H1 (cell line): ENCODE results near the gene WWC1. TPM values are rescaled to one million over a fixed set of nuclear protein-coding genes. Genes with fewer than 3 reads are reported as not detected.

Source experiments
- CTCF ChIA-PET: fragments of 300-600 bp; sonication (Branson Sonifier 250); formaldehyde crosslinking; loops from one replicate; lab custom pipeline; 2021; ENCODE audit not compliant: partially characterized antibody; lab: Charles Lee
- POLR2A ChIA-PET: fragments of 300-600 bp; sonication (Branson Sonifier 250); formaldehyde crosslinking; loops from one replicate; lab custom pipeline; 2021; ENCODE audit warnings: inconsistent platforms; ENCODE audit not compliant: partially characterized antibody; lab: Charles Lee
- DNase-seq, 2 experiments: peaks; one replicate each; pipeline versions ENCODE4 v3.0.0 to v3.0.0-alpha.2; 2010 to 2022; ENCODE audit warnings: low spot score in 2 of 2, low read depth in 1 of 2, mixed read lengths in 1 of 2
- FAIRE-seq: peaks from 2 replicates; lab custom pipeline; 2011; peaks lifted over from hg19 to GRCh38; lab: Jason Lieb, UNC
- H2AFZ ChIP-seq: 2 replicates; pipeline ENCODE4 v1.8.1; 2012; ENCODE audit warnings: low read length, inconsistent platforms
- H2AK5ac ChIP-seq: 2 replicates; pipeline ENCODE4 v1.6.1; 2013; ENCODE audit warnings: low read depth, low read length
- H2BK120ac ChIP-seq: replicated peaks from 2 replicates; pipeline ENCODE3; 2013; ENCODE audit warnings: low read depth, low read length, inconsistent platforms
- H2BK12ac ChIP-seq: 2 replicates; pipeline ENCODE4 v1.6.1; 2013; ENCODE audit warnings: low read depth, low read length
- H2BK15ac ChIP-seq: 2 replicates; pipeline ENCODE4 v1.6.1; 2013; ENCODE audit warnings: low read length
- H2BK20ac ChIP-seq: 2 replicates; pipeline ENCODE4 v1.6.1; 2013; ENCODE audit warnings: low read length
- H2BK5ac ChIP-seq: 2 replicates; pipeline ENCODE4 v1.6.1; 2013; ENCODE audit warnings: low read depth, low read length
- H3K14ac ChIP-seq: 2 replicates; pipeline ENCODE4 v1.6.1; 2013; ENCODE audit warnings: inconsistent platforms; ENCODE audit not compliant: insufficient read length
- H3K18ac ChIP-seq: 2 replicates; pipeline ENCODE4 v1.6.1; 2013; ENCODE audit warnings: low read length; ENCODE audit errors: extremely low read depth
- H3K23ac ChIP-seq: 2 replicates; pipeline ENCODE4 v1.6.1; 2013; ENCODE audit warnings: inconsistent platforms; ENCODE audit not compliant: insufficient read length
- H3K23me2 ChIP-seq: 2 replicates; pipeline ENCODE4 v1.6.1; 2013; ENCODE audit warnings: low read depth, low read length
- H3K27ac ChIP-seq: 2 replicates; pipeline ENCODE4 v1.6.1; 2011; ENCODE audit warnings: low read depth, low read length, inconsistent platforms
- H3K27me3 ChIP-seq, 4 experiments: replicated peaks in 1 of 4; 1 replicate in 1 of 4; 2 replicates in 3 of 4; pipeline versions ENCODE4 v1.6.1 to v1.8.1; 2011 to 2013; ENCODE audit warnings: low read length in 3 of 4, mild to moderate bottlenecking in 3 of 4, inconsistent platforms in 2 of 4, mixed read lengths in 2 of 4, moderate library complexity in 1 of 4; ENCODE audit not compliant: control insufficient read depth in 3 of 4, insufficient read depth in 3 of 4; ENCODE audit errors: extremely low read depth in 1 of 4
- H3K36me3 ChIP-seq, 4 experiments: 2 replicates each; pipeline versions ENCODE4 v1.6.1 to v1.8.1; 2011 to 2013; ENCODE audit warnings: mild to moderate bottlenecking in 4 of 4, low read length in 3 of 4, moderate library complexity in 2 of 4, control low read depth in 1 of 4, inconsistent platforms in 1 of 4; ENCODE audit not compliant: insufficient read depth in 4 of 4, control insufficient read depth in 2 of 4
- H3K4ac ChIP-seq: replicated peaks from 2 replicates; pipeline ENCODE3; 2013; ENCODE audit warnings: low read length, low read depth, mixed read lengths, inconsistent platforms; ENCODE audit not compliant: insufficient read length
- H3K4me1 ChIP-seq, 4 experiments: replicated peaks in 1 of 4; 1 replicate in 1 of 4; 2 replicates in 3 of 4; pipeline versions ENCODE4 v1.6.1 to v1.8.1; 2011 to 2013; ENCODE audit warnings: low read length in 3 of 4, inconsistent platforms in 2 of 4, mixed read lengths in 1 of 4; ENCODE audit not compliant: insufficient read depth in 4 of 4, control insufficient read depth in 3 of 4
- H3K4me2 ChIP-seq, 2 experiments: 2 replicates each; pipeline versions ENCODE4 v1.6.1 to v1.8.1; 2011 to 2013; ENCODE audit warnings: low read depth in 2 of 2, low read length in 2 of 2, control low read depth in 1 of 2, inconsistent platforms in 1 of 2, mild to moderate bottlenecking in 1 of 2; ENCODE audit not compliant: insufficient read depth in 1 of 2
- H3K4me3 ChIP-seq, 4 experiments: fragments of 200-600, 300-600 bp in 1 of 4; sonication (generic), shearing (Covaris generic), sonication (Bioruptor Twin) in 1 of 4; 2 replicates each; pipeline versions ENCODE4 v1.5.1 to v1.8.1; 2011 to 2016; ENCODE audit warnings: low read length in 4 of 4, low read depth in 3 of 4, control low read depth in 2 of 4, inconsistent platforms in 2 of 4, mild to moderate bottlenecking in 2 of 4, mixed read lengths in 1 of 4, moderate library complexity in 1 of 4; ENCODE audit not compliant: insufficient read depth in 2 of 4; ENCODE audit errors: extremely low read depth in 1 of 4
- H3K56ac ChIP-seq: replicated peaks from 2 replicates; pipeline ENCODE3; 2013; ENCODE audit warnings: low read depth, mild to moderate bottlenecking, mixed read lengths, low read length, inconsistent platforms; ENCODE audit not compliant: insufficient read length
- H3K79me1 ChIP-seq: 2 replicates; pipeline ENCODE4 v1.6.1; 2013; ENCODE audit warnings: low read depth, low read length, control low read depth
- H3K79me2 ChIP-seq, 2 experiments: 2 replicates each; pipeline versions ENCODE4 v1.6.1 to v1.8.1; 2012 to 2013; ENCODE audit warnings: low read length in 2 of 2, mild to moderate bottlenecking in 2 of 2, inconsistent platforms in 1 of 2; ENCODE audit not compliant: insufficient read depth in 2 of 2, control insufficient read depth in 1 of 2
- H3K9ac ChIP-seq, 4 experiments: replicated peaks in 1 of 4; 1 replicate in 1 of 4; 2 replicates in 3 of 4; pipeline versions ENCODE4 v1.6.1 to v1.8.1; 2011 to 2013; ENCODE audit warnings: low read depth in 3 of 4, low read length in 3 of 4, control low read depth in 2 of 4, mild to moderate bottlenecking in 2 of 4, moderate library complexity in 2 of 4, inconsistent platforms in 1 of 4; ENCODE audit errors: extremely low read depth in 1 of 4
- H3K9me3 ChIP-seq, 2 experiments: 2 replicates each; pipeline versions ENCODE4 v1.6.1 to v1.8.1; 2012 to 2013; ENCODE audit warnings: mild to moderate bottlenecking in 2 of 2, moderate library complexity in 2 of 2, control low read depth in 1 of 2, inconsistent platforms in 1 of 2, low read depth in 1 of 2, low read length in 1 of 2, mixed read lengths in 1 of 2; ENCODE audit not compliant: insufficient read depth in 2 of 2
- H4K20me1 ChIP-seq, 2 experiments: replicated peaks in 1 of 2; 2 replicates each; pipeline versions ENCODE3 to v1.8.1; 2011 to 2013; ENCODE audit warnings: inconsistent platforms in 2 of 2, low read length in 2 of 2, mild to moderate bottlenecking in 1 of 2; ENCODE audit not compliant: insufficient read depth in 2 of 2, control insufficient read depth in 1 of 2
- H4K5ac ChIP-seq: 2 replicates; pipeline ENCODE4 v1.6.1; 2013; ENCODE audit warnings: low read length, low read depth, mixed read lengths, inconsistent platforms; ENCODE audit not compliant: insufficient read length
- H4K8ac ChIP-seq: 2 replicates; pipeline ENCODE4 v1.8.0; 2013; ENCODE audit warnings: mild to moderate bottlenecking, moderate library complexity, low read length, inconsistent platforms; ENCODE audit not compliant: insufficient read depth; ENCODE audit errors: extremely low read depth
- H4K91ac ChIP-seq: replicated peaks from 2 replicates; pipeline ENCODE3; 2013; ENCODE audit warnings: low read length, mixed read lengths, inconsistent platforms; ENCODE audit not compliant: insufficient read length
- BACH1 ChIP-seq: IDR thresholded peaks from 2 replicates; pipeline ENCODE4 v1.6.1; 2012; ENCODE audit warnings: low read length, improper control_type of control experiment
- BRCA1 ChIP-seq: IDR thresholded peaks from 2 replicates; pipeline ENCODE4 v1.6.1; 2012; ENCODE audit warnings: low read depth, low read length, improper control_type of control experiment
- CTCF ChIP-seq, 3 experiments: IDR thresholded peaks; 1 replicate in 2 of 3; 2 replicates in 1 of 3; pipeline versions ENCODE4 v1.5.1 to v1.6.1; 2011; ENCODE audit warnings: low read length in 3 of 3, mild to moderate bottlenecking in 3 of 3, inconsistent platforms in 2 of 3, low read depth in 1 of 3, moderate library complexity in 1 of 3; ENCODE audit not compliant: insufficient read depth in 1 of 3; ENCODE audit errors: control extremely low read depth in 1 of 3
- SIX5 ChIP-seq: IDR thresholded peaks from 2 replicates; pipeline ENCODE4 v1.6.1; 2011; ENCODE audit warnings: mild to moderate bottlenecking, low read depth, low read length
- SP4 ChIP-seq: IDR thresholded peaks from 2 replicates; pipeline ENCODE4 v1.6.1; 2012; ENCODE audit warnings: low read length, inconsistent platforms
- WGBS, 2 experiments: shearing (Covaris generic) in 1 of 2; methylation state at CpG; one replicate each; pipeline versions ENCODE4 v1.1.6 to v1.1.7; 2013 to 2015; ENCODE audit warnings: low lambda C conversion rate in 2 of 2, mixed read lengths in 2 of 2, inconsistent platforms in 1 of 2, low coverage in 1 of 2, missing lambda C conversion rate in 1 of 2; ENCODE audit not compliant: insufficient replicate concordance in 2 of 2, insufficient coverage in 1 of 2, insufficient read length in 1 of 2; ENCODE audit errors: extremely low coverage in 1 of 2, missing lambda C conversion rate in 1 of 2; 5-methylcytosine and 5-hydroxymethylcytosine counted together
- polyA plus RNA-seq, 7 experiments: library from polyadenylated mRNA; depleted of rRNA in 3 of 7; stranded (reverse) in 5 of 7; unstranded in 2 of 7; fragments of >200 nt in 5 of 7; fragments of 200-250 nt in 2 of 7; gene quantifications; 1 replicate in 5 of 7; 2 replicates in 1 of 7; 4 replicates in 1 of 7; pipeline versions ENCODE4 v1.2.1 to v1.2.3, GENCODE V29; 2011 to 2013; ENCODE audit warnings: missing spikeins in 2 of 7, mixed read lengths in 2 of 7
- total RNA-seq: library from RNA; stranded (reverse); fragmentation: NEBNext Ultra II Directional; extraction: Animal tissue kit (Norgen Biotek cat#: 25700); gene quantifications from 2 replicates; pipeline ENCODE4 v1.2.1, GENCODE V29; 2021

The WWC1 gene
- total and polyA plus RNA-seq, 2 of the 8 experiments (the other 6 are each of a cell fraction or from before 2014, with no cell fraction given), result 16.4 to 41.1 TPM

- Histone ChIP-seq H2AK5ac (no peak overlapping the region), H3K36me3 (no peaks in the 10 kb centered on the region), H4K8ac (no peak overlapping the region), H3K56ac (no peak overlapping the region), H3K4me2 (no peak overlapping the region), H3K14ac (no peak overlapping the region), H4K5ac (no peak overlapping the region), H2BK15ac (no peak overlapping the region), H3K27ac (no peak overlapping the region), H3K27me3 (no peaks in the 10 kb centered on the region), H3K18ac (no peak overlapping the region), H3K4me1 (peaks cover 3 to 28% (median 14%) of the 10 kb centered on the region in 4 experiments; a peak in 5 of 7 replicates), H2BK5ac (no peak overlapping the region), H3K23ac (no peak overlapping the region), H2AFZ (no peak overlapping the region), H3K9me3 (no peaks in the 10 kb centered on the region), H3K23me2 (no peaks in the 10 kb centered on the region), H3K79me2 (peaks cover 0 to 55% of the 10 kb centered on the region in 2 experiments; a peak in 3 of 4 replicates), H2BK20ac (no peak overlapping the region), H3K79me1 (peaks cover 13% of the 10 kb centered on the region), H4K20me1 (peaks cover 2 to 3% of the 10 kb centered on the region in 2 experiments), H3K9ac (no peak overlapping the region), H2BK120ac (no peak overlapping the region), H3K4me3 (no peak overlapping the region), H4K91ac (no peak overlapping the region), H3K4ac (no peak overlapping the region), H2BK12ac (no peak overlapping the region)
- TF ChIP-seq SP4, result no peak
- TF ChIP-seq BACH1, result no peak
- no peak for TF ChIP-seq SIX5
- TF ChIP-seq CTCF (IDR thresholded peaks at IDR 0.05; ENCODE audit: control extremely low read depth in 1 of 3, insufficient read depth in 1 of 3, low read depth in 1 of 3, low read length in 3 of 3), result no peak
- no peak for TF ChIP-seq BRCA1
- DNase-seq (no peak), FAIRE-seq (no peak)
- CTCF ChIA-PET, result interaction anchor here (0.7 to 3.4 kb wide), 10 partner anchors 11 to 181 kb away, joined by 3 to 18 read pairs (median 4); no protein-coding TSS in a partner anchor
- POLR2A ChIA-PET, result interaction anchor here (0.7 to 1.3 kb wide), 2 partner anchors 13 to 49 kb away, joined by 3 to 4 read pairs; no protein-coding TSS in a partner anchor
- 97% methylated on average over 2 of the region's 2 CpGs; no CpG with 5 or more reads in 1 of the 2 experiments for WGBS, 2 experiments
Measured at GRCh38 chr5:168341178-168341577, 49.7 kb downstream of the WWC1 start.
